Omental fat pad (tissue), 4 donors: ENCODE measurements around the gene ANXA2R. TPM values are rescaled to one million over a fixed set of nuclear protein-coding genes. Genes with fewer than 3 reads are reported as not detected.
A peak's percentile ranks its signal among the peaks of the same experiment; 100 is the strongest.

ENCODE experiments used
- ATAC-seq: fragments of 150-250 bp; one replicate; pipeline ENCODE4 v1.9.1; 2016; ENCODE audit warnings: mild to moderate bottlenecking, moderate library complexity; ENCODE audit not compliant: low FRiP score
- DNase-seq: peaks from one replicate; pipeline ENCODE4 v3.0.0-alpha.2; 2019; ENCODE audit warnings: low spot score
- CTCF ChIP-seq, 3 donors: fragments of 450-650 bp; IDR thresholded peaks; one replicate each; pipeline ENCODE4 v1.5.1; 2016 to 2017; ENCODE audit warnings: antibody characterized with exemption in 3 of 3, mild to moderate bottlenecking in 3 of 3, moderate library complexity in 2 of 3
- total RNA-seq, 4 donors: library from RNA; depleted of rRNA; stranded (reverse); fragments of >200 nt; gene quantifications; one replicate each; pipeline ENCODE4 v1.1.0, GENCODE V29; 2016

Gene ANXA2R
- total RNA-seq, 4 donors from 2014 or later, result 1.5 to 5.5 (median 3.4) TPM

- ATAC-seq (no peak), DNase-seq (no peak)
- no peak for TF ChIP-seq CTCF (IDR thresholded peaks at IDR 0.05)
Measured at GRCh38 chr5:43005031-43005430, 35.1 kb downstream of the ANXA2R start.

- TF ChIP-seq CTCF (IDR thresholded peaks at IDR 0.05), result no peak
- DNase-seq (no peak), ATAC-seq (no peak)
Measured at GRCh38 chr5:43001748-43002147, 38.4 kb downstream of the ANXA2R start.

- DNase-seq, result no peak
- no peak for TF ChIP-seq CTCF (IDR thresholded peaks at IDR 0.05)
- no peak for ATAC-seq
Measured at GRCh38 chr5:43000914-43001313, 39.2 kb downstream of the ANXA2R start.

- ATAC-seq, result peak; percentile 23
- DNase-seq, result no peak
- TF ChIP-seq CTCF (IDR thresholded peaks at IDR 0.05), result no peak
Measured at GRCh38 chr5:43000111-43000840, 39.8 kb downstream of the ANXA2R start.

GRCh38 chr5:42995360-42995751 lies 44.8 kb downstream of the ANXA2R start:
- no peak for DNase-seq
- no peak for ATAC-seq
- no peak for TF ChIP-seq CTCF (IDR thresholded peaks at IDR 0.05)

- TF ChIP-seq CTCF (IDR thresholded peaks at IDR 0.05), result peak in 2 of 3 donors; percentile 61 to 81
- ATAC-seq, result peak; percentile 73
- DNase-seq, result peak; percentile 73
Measured at GRCh38 chr5:42994555-42995359, 45.4 kb downstream of the ANXA2R start.

- TF ChIP-seq CTCF (IDR thresholded peaks at IDR 0.05), result no peak
- ATAC-seq (no peak), DNase-seq (no peak)
Measured at GRCh38 chr5:42994246-42994554, 45.9 kb downstream of the ANXA2R start.
